ENCODE results near the gene PEG3.
"Not testable (repeated sequence)": the region's sequence is repeated elsewhere in the genome, so short reads cannot be mapped to it uniquely, and the experiment has no call there.

PEG3 gene

DNA sequence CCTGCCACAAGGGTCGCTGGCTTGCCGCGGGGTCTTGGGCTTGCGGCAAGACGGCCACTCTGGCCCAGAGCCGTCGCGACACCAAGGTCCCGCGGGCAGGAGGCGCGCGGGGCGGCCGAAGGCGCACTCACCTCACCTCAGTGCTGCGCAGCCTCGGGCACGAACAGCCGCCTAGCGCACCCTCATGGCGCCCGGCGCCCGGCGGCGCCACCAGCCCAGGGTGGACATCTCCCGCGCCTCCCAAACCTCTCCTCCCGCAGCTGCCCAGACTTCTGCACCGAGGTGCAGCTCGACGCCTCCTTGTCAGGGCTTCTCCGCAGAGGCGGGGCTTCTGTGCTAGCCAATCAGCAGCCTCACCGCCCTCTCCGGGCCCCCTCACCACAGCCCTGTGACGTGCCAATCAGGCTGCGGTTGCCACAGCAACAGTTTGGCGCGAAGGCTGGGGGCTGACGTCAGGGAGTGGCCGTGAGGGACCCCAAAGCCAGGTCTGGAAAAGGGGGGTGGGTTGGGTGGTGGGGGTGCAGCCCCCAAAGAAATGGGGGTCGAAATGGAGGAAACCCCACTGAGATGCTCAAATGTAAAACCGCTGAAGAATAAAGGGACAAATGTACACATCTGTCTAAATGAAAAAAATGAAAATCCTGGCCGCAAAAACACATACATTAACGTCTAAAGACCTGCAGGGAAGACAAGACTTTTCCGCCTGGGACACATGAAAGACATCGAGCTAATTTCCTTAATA is at the start of gene PEG3, which contains the start of gene ZIM2:
PEG3 (minus strand) TSS at position 276 of the 742 bp plus-strand sequence. CDS start 16,071 bp downstream, outside the sequence.
ZIM2 (minus strand) TSS at position 276 of the 742 bp plus-strand sequence. CDS start 16,449 bp downstream, outside the sequence.
- FAIRE-seq = no peak

DNA sequence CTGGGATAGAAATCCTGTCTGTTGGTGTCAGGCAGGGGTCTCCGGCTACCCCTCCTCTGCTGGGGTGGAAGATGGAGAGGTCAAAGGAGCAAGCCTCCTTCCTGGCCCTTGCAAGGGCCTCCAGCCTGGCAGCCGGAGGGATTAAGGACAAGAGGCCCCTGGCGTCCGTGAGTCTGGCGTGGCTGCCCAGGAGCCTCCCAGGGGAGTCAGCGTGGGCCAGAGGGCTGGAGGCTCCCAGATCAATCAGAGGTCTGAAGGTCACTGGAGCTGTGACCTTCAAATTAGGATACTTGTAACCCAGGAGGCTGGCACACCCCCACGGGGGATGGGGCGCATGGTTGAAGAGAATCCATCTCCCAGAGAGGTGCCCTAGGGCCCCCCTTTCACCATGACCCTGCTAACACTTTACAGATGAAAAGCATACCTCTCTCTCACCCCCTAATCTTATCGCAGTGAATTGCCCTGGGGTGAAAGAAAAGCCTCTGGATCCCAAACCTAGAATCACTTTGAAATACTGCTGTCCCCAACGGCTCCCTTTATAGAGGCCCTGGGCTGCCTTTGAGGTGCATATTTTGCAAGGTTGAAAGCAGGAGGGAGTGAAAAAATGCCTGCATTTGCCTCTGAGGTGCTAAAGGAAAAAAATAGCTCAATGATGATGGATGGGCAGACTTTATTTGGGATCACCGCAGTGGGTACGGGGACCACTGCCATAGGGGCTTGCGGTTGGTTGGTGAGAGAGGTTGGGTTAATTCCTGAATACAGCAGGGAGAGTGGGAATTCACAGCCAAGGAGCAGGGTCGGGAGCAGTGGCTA is 44.9 kb upstream of the PEG3 start:
- no peak for FAIRE-seq

DNA sequence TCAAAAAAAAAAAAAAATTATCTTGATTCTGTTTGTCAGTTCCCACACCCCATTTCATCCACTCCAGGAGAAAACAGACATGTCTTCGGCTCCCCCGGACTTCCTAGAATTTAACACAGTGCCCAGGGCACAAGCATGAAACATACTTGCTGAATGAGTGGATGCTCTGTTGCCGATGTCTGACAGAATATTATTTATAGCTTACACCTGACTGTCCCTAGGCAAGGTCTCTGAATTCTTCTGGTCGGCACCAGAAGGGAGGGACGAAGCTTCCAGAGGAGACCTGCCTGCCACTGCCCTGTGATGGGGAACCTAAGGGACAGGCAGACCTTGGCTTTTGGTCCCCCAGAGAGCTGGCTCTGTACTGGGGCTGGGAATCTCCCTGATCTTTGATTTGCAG is 43.9 kb upstream of the PEG3 start:
- no peak for FAIRE-seq

DNA sequence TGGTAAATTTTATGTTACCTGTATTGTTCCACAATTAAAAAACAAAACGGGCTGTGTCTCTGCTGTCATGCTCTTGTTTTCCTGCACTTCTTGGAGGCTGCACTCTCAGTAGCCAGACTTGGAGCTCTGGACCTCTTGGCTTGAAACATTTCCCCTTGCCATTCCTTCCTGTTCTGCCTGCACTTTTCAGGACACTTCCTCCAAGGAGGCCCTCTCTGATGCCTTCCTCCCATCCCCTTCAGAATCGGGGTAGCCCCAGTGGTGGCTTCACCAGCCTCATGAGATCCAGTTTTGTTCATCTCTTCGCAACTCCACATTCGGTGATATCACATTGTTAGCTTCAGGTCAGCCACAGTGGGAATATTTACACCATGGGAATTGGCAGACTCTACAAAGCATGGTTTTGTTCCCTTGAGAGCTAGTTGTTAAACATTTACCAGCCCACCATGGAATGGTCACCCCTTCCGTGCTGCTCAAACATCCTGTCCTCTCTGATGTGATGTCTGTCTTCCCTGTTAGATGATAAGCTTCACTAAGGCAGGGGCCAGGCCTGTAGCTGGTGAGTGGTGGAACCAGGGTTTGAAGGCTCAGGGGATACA is 40.2 kb upstream of the PEG3 start:
- no peak for FAIRE-seq

DNA sequence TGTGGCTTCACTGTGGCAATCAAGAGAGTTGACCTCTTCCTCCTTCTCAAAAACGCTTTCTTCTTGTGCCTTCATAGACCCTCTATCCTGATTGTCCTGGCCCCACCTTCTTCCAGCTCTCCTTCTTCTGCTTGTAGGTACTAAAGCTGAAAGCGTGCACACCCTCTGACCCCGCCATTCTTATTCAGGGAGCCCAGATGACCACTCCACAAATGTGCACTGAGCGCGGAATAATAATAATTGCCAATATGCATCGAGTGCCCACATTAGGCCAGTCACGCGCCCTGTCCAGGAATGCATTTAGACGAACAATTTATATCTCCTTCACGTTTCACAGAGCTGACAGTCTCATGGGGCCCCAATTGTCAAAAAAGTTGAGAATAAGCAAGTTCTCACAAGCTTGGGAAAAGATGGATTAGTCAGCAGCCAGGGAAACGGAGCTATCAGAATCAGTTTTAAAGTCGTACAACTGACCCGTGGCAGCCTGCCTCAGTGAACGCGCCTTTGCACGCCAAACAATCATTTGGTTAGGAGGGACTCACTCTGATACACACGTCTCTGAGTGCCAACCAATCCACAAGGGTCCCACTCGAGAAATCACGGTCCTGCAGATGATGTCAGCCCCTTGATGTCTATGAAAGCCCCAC is 36.7 kb upstream of the PEG3 start:
- no peak for FAIRE-seq

DNA sequence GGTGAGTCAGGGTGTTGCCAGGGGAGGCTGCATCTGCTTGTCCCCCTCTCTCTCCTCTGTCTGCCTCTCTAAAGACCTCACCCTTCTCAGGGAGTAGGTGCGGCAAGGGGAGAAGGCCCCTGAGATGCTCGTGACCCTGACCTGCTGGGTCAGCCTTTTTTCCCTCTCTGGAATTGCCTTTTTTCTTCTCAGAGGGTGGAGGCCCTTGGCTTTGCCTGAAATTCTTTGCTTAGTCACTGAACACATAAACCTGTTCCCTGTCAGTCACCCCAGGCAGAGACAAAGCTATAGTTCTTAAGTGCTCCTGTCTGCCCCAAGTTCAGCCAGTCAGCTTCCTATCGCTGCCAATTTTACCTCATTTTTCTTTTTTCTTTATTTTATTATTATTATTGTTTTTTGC is 35.2 kb upstream of the PEG3 start:
- FAIRE-seq = no peak

DNA sequence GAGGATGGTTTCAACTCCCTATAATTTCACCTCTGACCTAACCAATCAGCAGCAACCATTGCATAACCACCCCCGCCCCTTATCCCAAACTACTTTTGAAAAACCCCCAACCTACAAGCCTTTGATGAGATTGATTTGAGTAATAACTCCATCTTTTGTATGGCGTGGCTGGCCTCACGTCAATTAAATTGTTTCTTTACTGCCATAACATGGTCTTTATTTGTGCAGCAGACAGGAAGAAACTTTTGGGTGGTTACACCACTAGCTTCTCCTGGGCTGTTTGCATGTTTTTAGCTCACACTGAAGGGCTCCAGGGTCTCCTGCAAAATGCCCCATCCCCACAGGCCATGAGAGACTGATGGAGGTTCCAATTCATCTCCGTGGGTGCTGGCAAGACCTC is 34.0 kb upstream of the PEG3 start:
- no peak for FAIRE-seq

DNA sequence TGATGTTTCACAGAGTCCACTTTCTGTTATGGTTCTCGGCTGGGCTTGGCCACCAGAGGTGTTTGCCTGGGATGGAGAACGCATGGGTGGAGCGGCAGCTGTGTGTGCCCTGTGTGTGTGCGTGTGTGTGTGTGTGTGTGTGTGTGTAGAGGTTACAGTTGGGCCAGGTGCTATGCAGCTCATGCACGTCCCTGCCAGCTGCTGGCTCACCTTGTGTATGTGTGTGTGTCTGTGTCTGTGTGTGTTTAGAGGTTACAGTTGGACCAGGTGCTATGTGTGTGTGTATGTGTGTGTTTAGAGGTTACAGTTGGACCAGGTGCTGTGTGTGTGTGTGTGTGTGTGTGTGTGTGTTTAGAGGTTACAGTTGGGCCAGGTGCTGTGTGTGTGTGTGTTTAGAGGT is 33.0 kb upstream of the PEG3 start:
- FAIRE-seq = no peak

DNA sequence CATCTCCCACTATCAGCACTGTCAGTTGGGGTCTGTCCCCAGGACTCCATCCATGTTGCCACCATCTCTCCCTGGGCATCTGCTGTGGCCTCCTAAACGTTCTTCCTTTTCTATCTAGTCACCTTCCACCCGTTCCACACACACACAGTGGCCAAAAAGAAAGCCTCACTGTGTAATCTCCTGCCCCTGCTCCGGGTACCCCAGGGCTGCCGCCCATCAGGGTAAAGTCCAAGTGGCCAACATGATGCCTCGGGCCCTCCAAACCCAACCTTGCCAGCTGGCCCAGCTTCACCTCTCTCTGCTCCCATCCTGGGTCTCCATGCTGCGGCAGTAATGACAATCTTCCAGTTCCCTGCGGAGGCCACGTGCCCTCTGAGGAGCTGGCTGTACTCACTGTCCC is 29.4 kb upstream of the PEG3 start:
- no peak for FAIRE-seq

DNA sequence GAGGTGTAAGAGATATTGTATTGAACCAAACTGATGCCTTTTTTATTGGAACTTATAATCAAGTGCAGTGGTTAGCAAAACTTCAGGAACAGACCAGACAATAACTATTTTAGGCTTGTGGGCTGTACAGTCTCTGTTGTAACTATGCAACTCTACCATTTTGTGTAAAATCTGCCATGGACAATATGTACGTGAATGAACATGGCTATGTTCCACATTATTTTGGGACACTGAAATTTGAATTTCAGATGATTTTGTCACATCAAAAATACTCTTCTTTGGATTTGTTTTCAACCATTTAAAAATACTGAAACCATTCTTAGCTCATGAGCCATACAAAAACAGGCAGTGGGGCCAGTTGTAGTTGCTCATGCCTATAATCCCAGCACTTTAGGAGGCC is 27.9 kb upstream of the PEG3 start:
- FAIRE-seq = no peak

DNA sequence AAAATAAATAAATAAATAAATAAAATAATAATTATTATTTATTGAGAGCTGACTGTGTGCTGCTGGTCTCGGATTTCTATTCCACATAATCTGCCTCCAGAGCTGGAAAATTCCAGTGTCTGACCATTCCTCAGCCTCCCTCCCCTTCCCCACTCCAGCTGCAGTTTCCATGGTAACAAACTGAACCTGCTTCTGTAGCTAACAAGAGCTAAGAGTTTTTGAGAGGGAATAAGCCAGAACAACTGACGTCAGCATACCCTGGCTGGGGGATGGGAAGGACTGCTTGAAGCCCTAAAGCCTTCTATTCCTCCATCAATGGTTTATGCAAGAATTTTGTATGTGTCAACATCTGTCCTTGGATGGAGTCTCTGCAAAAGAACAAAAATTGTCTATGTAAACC is 26.0 kb upstream of the PEG3 start:
- no peak for FAIRE-seq

DNA sequence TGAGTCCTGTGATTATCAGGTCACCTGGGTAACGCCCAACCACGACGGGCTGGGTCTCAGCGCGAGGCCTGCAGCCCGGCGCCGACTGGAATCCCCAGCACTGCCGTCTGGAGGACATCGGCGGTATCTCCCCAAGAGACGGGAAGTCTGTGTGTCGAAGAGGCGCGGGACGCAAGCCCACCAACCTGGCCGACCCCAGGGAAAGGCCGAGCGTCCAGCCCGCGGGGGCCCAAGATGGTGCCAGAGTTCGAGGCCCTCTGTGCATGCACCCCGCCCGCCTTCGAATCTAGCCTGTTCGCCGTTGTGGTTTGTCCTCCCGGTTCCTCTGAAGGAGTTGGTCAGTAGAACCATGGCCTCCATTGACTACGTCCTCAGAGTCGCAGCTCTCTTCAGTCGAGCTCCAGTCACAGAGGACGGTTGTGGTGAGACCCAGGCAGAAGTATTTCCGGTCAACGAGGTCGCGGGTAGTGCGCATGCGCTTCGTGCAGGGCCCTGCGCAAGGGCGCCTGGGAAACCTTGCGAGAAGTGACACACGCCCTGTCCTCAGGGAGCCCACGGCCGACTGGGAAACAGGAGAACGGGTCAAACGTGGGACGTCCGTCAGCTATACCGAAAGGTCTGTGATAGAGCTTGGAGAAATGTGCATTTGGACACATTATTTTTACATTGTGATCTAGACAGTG is 24.1 kb upstream of the PEG3 start:
- no peak for FAIRE-seq

DNA sequence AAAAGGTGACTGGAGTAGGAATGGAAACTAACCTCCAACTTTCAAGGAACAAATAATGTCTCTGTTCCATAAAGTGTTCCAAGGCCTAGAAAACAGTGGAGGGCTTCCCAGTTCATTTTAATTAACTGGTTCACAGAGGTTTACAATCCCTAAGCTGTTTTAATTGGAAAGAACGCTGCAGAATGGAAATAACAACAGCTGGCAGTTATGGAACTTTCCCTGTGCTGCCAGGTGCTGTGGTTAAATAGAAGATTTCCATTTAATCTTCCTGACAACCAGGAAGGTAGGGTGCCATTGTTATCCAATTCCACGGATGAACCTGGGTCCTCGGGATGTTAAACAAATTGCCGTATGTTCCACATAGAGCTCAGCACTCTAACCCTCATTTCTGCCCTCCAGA is 22.2 kb upstream of the PEG3 start:
- no peak for FAIRE-seq

DNA sequence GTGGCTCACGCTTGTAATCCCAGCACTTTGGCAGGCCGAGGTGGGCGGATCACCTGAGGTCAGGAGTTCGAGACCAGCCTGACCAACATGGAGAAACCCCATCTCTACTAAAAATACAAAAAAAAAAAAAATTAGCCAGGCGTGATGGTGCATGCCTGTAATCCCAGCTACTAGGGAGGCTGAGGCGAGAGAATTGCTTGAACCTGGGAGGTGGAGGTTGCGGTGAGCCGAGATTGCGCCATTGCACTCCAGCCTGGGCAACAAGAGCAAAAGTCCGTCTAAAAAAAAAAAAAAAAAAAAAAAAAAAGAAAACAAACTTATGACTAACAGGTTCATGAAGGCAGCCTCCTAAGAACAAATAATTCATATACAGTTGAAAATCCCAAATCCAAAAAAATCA is 19.9 kb upstream of the PEG3 start:
- FAIRE-seq = not testable (repeated sequence)

DNA sequence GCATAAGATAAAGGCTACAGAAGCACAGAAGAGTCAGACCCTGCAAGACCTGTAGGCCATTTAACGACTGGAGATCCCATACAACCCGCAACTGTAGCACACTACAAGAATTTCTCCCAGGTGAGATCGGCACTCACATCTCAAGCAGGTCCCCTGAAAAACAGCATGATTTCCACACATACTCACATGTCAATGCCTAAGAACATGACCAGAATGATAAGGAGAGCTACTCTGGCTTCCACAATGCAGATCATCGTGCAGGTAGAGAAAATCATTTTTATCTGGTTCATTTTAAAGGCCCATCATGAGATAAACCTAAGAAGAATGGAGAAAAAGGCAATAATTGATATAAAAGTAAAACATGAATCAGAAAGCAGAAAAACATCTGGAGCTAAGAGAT is 17.5 kb upstream of the PEG3 start:
- FAIRE-seq = no peak

DNA sequence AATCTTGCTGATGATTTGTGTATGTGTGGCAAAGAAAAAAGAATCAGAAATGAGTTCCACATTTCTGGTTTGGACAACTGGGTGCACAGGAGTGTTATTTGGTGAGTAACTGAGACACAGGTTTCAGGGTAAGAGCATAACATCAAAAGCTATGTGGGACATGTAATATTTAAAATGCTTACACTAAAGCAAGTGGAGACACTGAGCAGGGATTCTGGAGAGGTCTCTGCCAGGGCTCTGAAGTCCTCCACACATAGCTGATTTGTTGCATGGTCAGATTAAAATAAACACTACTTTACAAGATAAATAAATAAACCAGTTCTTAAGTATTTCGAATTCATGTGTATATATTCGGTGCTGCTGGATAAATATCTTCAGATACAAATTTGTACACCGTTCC is 16.3 kb upstream of the PEG3 start:
- FAIRE-seq = no peak

DNA sequence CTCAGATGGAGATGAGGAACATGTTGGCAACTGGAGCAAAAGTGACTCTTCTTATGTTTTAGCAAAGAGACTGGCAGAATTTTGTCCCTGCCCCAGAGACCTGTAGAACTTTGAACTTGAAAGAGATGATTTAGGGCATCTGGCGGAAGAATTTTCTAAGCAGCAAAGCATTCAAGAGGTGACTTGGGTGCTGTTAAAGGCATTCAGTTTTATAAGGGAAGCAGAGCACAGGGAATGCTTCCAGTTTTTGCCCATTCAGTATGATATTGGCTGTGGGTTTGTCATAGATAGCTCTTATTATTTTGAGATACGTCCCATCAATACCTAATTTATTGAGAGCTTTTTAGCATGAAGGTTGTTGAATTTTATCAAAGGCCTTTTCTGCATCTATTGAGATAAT is 11.8 kb upstream of the PEG3 start:
- not testable (repeated sequence) for FAIRE-seq

DNA sequence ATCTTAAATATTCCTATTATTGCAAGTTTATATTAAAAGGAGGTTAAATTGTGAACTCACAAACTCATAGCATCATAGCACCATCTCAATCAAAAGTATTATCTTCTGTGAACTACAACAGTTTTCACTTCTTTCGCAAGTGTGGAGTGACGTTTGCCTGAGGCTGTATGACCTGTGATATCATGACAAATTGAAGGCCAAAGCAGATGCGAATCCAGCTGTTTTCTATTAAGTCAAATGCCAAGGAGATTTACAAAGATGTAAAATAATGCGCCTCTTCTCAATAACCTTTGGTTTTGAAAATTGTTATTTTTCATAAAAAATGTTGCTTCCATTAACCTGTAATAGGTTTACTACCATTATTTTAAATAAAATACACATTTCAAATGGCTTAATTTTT is 7.6 kb upstream of the PEG3 start:
- no peak for FAIRE-seq

DNA sequence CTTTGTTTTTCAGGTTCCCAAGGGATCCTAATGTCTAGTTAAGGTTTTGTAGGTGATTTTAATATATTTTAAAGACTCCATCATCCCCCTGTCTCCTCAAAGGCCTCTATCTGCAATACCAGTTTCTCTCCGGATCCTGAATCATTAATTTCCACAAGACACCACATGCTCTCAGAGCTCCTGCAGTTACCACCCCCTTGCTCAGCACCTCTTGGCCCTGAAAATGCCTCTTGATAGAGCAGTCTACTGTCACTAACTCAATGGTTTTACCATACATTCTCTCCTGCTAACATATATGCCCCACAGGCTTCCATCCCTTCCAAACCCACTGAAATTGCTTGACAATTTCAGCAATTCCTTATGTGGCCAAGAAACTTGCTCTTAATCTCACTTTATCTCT is 1.9 kb upstream of the PEG3 start:
- FAIRE-seq = no peak

DNA sequence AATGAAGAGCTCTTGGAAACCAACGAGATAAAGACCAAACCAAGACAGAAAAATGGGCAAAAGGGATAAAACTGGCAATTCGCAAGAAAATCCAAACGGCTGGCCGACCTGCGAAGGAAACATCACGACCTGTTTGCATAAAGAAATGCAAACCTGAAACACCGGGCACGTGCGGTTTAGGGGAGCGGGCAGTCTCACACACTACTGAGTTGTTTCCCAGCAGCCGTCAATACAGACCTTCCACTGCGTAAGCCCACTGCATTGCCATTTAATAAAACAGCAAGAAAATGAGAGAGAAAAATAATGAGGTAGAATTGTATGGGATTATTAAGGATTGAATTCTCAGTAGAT is 642 bp upstream of the PEG3 start:
- no peak for FAIRE-seq

DNA sequence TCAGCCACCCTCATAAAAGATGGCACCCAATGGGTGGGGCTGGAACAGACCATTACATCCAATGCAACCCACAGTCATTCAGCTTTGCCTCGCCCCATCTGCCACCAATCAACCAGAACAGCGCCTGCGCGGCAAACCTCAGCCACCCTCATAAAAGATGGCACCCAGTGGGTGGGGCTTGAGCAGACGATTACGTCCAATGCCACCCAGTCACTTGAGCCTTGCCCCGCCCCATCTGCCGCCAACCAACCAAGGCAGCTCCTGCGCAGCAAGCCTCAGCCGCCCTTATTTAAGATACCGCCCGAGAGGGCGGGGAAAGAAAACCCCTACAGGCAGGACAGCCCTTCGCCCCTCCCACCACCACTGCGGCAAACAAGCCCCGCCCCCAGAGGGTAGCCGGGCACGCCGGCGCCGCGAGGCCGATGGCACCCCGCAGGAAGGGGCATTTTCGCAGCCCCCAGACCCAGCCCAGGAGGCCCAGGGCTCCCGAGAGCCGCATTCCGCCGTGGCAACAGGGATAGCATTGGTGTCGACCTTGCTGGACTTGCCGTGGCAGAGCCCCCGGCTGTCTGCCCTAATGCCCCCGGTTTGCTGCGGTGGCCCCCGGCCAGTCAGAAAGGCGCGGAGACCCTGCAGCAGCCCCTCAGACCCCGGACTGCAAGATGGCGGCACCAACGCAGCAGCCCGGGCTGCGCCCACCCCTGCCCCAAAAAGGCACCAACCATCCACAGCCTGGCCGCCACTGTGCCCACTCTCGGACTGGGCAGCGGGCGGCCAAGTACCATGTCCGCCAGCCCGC is 675 bp downstream of the PEG3 start:
- no peak for FAIRE-seq

All from A204.1 (cell line).